DND-41 (cell line): ENCODE data around the gene PIK3R3.

Source experiments
- EZH2 ChIP-seq: IDR thresholded peaks from 3 replicates; pipeline ENCODE4 v1.6.1; 2012; ENCODE audit warnings: borderline replicate concordance, low read depth, mild to moderate bottlenecking, moderate library complexity, low read length, inconsistent platforms; ENCODE audit not compliant: severe bottlenecking
- TF ChIP-seq, protein P1 (sequence below): IDR thresholded peaks from 2 replicates; pipeline ENCODE4 v1.5.1; 2012; ENCODE audit warnings: borderline replicate concordance, low read length, moderate library complexity, mild to moderate bottlenecking; ENCODE audit not compliant: poor library complexity, severe bottlenecking; ENCODE audit errors: extremely low read depth

DNA sequence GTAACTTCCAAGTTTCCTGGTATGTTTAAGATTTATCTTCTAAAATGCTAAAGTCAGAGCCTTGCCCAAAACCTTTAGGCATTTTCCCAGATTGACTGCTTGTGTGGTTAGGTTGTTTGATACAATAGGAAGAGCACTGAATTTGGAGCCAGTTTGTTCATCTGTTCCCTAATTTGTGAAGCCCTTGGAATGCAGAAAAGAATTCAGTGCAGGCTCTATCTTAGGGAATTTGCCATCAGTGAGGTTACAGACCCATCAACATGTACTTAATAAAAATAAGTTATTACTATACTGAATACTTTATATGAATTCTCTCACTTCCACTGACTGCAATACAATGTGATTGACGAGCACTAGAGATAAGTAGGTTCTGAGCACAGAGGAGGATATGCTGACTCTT lies 120.2 kb downstream of the PIK3R3 start:
- TF ChIP-seq, protein P1, sequence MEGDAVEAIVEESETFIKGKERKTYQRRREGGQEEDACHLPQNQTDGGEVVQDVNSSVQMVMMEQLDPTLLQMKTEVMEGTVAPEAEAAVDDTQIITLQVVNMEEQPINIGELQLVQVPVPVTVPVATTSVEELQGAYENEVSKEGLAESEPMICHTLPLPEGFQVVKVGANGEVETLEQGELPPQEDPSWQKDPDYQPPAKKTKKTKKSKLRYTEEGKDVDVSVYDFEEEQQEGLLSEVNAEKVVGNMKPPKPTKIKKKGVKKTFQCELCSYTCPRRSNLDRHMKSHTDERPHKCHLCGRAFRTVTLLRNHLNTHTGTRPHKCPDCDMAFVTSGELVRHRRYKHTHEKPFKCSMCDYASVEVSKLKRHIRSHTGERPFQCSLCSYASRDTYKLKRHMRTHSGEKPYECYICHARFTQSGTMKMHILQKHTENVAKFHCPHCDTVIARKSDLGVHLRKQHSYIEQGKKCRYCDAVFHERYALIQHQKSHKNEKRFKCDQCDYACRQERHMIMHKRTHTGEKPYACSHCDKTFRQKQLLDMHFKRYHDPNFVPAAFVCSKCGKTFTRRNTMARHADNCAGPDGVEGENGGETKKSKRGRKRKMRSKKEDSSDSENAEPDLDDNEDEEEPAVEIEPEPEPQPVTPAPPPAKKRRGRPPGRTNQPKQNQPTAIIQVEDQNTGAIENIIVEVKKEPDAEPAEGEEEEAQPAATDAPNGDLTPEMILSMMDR, result no peak
- TF ChIP-seq EZH2, result no peak
